WTC11 (cell line): ENCODE measurements around the gene PGAP6. TPM values are rescaled to one million over a fixed set of nuclear protein-coding genes. Genes with fewer than 3 reads are reported as not detected.

Source experiments
- ATAC-seq: fragments of 200-7000 bp; cut with Tn5 transposase; 2 replicates; pipeline ENCODE4 v1.10.0; 2021; ENCODE audit warnings: mild to moderate bottlenecking, moderate library complexity
- CTCF ChIA-PET: fragments of 300-600 bp; sonication (Branson Sonifier 250); formaldehyde crosslinking; loops from one replicate; lab custom pipeline; 2021; ENCODE audit warnings: antibody characterized with exemption; lab: Charles Lee
- POLR2A ChIA-PET: fragments of 350-600 bp; sonication (Branson Sonifier 250); formaldehyde crosslinking; loops from one replicate; lab custom pipeline; 2021; ENCODE audit warnings: antibody characterized with exemption; lab: Charles Lee
- DNase-seq: peaks from one replicate; pipeline ENCODE4 v3.0.0; 2021; ENCODE audit warnings: low spot score
- H3K27ac Mint-ChIP-seq: 2 replicates; pipeline ENCODE4 v1.8.0; 2021; ENCODE audit warnings: mixed read lengths
- H3K27me3 Mint-ChIP-seq: 2 replicates; pipeline ENCODE4 v1.8.0; 2021; ENCODE audit warnings: low read depth, mild to moderate bottlenecking, moderate library complexity, mixed read lengths
- H3K36me3 Mint-ChIP-seq: 2 replicates; pipeline ENCODE4 v1.8.0; 2021; ENCODE audit warnings: mixed read lengths
- H3K4me1 Mint-ChIP-seq: 2 replicates; pipeline ENCODE4 v1.8.0; 2022; ENCODE audit warnings: mixed read lengths
- H3K4me3 Mint-ChIP-seq: 2 replicates; pipeline ENCODE4 v1.8.0; 2021; ENCODE audit warnings: mild to moderate bottlenecking, moderate library complexity, mixed read lengths
- H3K9me3 Mint-ChIP-seq: 2 replicates; pipeline ENCODE4 v1.8.0; 2021; ENCODE audit warnings: mixed read lengths
- TEAD4 ChIP-seq: sonication (generic); formaldehyde crosslinking; IDR thresholded peaks from 2 replicates; pipeline ENCODE4 v1.8.0; 2022; ENCODE audit warnings: mild to moderate bottlenecking, missing genetic modification reagents
- total RNA-seq: library from RNA; stranded (reverse); gene quantifications from 3 replicates; pipeline ENCODE4 v1.2.3, GENCODE V29; 2021

Gene PGAP6
- total RNA-seq, 1 experiment from 2014 or later, result 108 TPM

GRCh38 chr16:321532-321931 lies 60.2 kb downstream of the PGAP6 start:
- POLR2A ChIA-PET, result interaction anchor here (0.5 to 0.6 kb wide), 2 partner anchors 18 to 215 kb away, joined by 3 to 4 read pairs; no protein-coding TSS in a partner anchor
- no peak for DNase-seq
- Mint-ChIP-seq H3K4me1 (peaks cover 30% of the 10 kb centered on the region), H3K36me3 (peaks cover 4% of the 10 kb centered on the region; the same call in 1 of the 2 replicates), H3K9me3 (no peaks in the 10 kb centered on the region)
- TF ChIP-seq TEAD4 (CRISPR knock-in tag), result no peak
- TF ChIP-seq, all 79 proteins: peak for 0
- CTCF ChIA-PET, result interaction anchor here (0.7 to 1.4 kb wide), 4 partner anchors 10 to 214 kb away, joined by 3 to 4 read pairs (median 3); no protein-coding TSS in a partner anchor
- Mint-ChIP-seq H3K27ac (peak overlapping the region; percentile 83; the same call in 1 of the 2 replicates), H3K4me3 (no peak overlapping the region), H3K27me3 (no peaks in the 10 kb centered on the region)
- no peak for ATAC-seq

Other genes starting within 250 kb of the PGAP6 start
- gene NPRL3, start 243.3 kb downstream of the PGAP6 start, total RNA-seq, result 41.1 to 47.9 TPM (median 45.7 TPM) in 3 replicates
- 0.41 to 0.53 TPM (median 0.52 TPM) in 3 replicates for gene HBZ, start 229.3 kb downstream of the PGAP6 start, total RNA-seq
- not detected in 3 replicates for gene HBM, start 216.0 kb downstream of the PGAP6 start, total RNA-seq
- 1.8 to 2.6 TPM (median 2.4 TPM) in 3 replicates for gene HBA2, start 209.1 kb downstream of the PGAP6 start, total RNA-seq
- 2.1 to 3.4 TPM (median 3.1 TPM) in 3 replicates for gene HBA1, start 205.3 kb downstream of the PGAP6 start, total RNA-seq
- 3.0 to 7.8 TPM (median 5.2 TPM) in 3 replicates for gene HBQ1, start 201.5 kb downstream of the PGAP6 start, total RNA-seq
- 111 to 135 TPM (median 130 TPM) in 3 replicates for gene LUC7L, start 152.5 kb downstream of the PGAP6 start, total RNA-seq
- 115 to 140 TPM (median 137 TPM) in 3 replicates for gene FAM234A, start 147.2 kb downstream of the PGAP6 start, total RNA-seq
- 1.8 to 2.7 TPM (median 2.3 TPM) in 3 replicates for gene RGS11, start 106.0 kb downstream of the PGAP6 start, total RNA-seq
- gene ARHGDIG, start 101.4 kb downstream of the PGAP6 start, total RNA-seq, result 3.4 to 4.0 TPM (median 3.5 TPM) in 3 replicates
- 1.9 to 2.4 TPM (median 2.3 TPM) in 3 replicates for gene PDIA2, start 98.8 kb downstream of the PGAP6 start, total RNA-seq
- 48.0 to 50.3 TPM (median 48.9 TPM) in 3 replicates for gene AXIN1, start 29.3 kb downstream of the PGAP6 start, total RNA-seq
- 119 to 144 TPM (median 140 TPM) in 3 replicates for gene MRPL28, start 11.4 kb downstream of the PGAP6 start, total RNA-seq
- gene NME4, start 15.2 kb upstream of the PGAP6 start, total RNA-seq, result 467 to 550 TPM (median 535 TPM) in 3 replicates
- 37.8 to 43.6 TPM (median 40.7 TPM) in 3 replicates for gene DECR2, start 19.9 kb upstream of the PGAP6 start, total RNA-seq
- gene RAB11FIP3, start 43.7 kb upstream of the PGAP6 start, total RNA-seq, result 37.1 to 38.6 TPM (median 37.9 TPM) in 3 replicates
- 89.3 to 110 TPM (median 93.8 TPM) in 3 replicates for gene CAPN15, start 145.7 kb upstream of the PGAP6 start, total RNA-seq
- 0.72 to 1.1 TPM (median 0.94 TPM) in 3 replicates for gene PRR35, start 178.4 kb upstream of the PGAP6 start, total RNA-seq
- gene NHLRC4, start 185.0 kb upstream of the PGAP6 start, total RNA-seq, result 0.76 to 0.92 TPM (median 0.87 TPM) in 3 replicates
- 57.7 to 63.7 TPM (median 60.8 TPM) in 3 replicates for gene PIGQ, start 188.0 kb upstream of the PGAP6 start, total RNA-seq
- 22.5 to 28.0 TPM (median 26.2 TPM) in 3 replicates for gene RAB40C, start 208.1 kb upstream of the PGAP6 start, total RNA-seq
- 12.3 to 18.6 TPM (median 17.3 TPM) in 3 replicates for gene WFIKKN1, start 249.0 kb upstream of the PGAP6 start, total RNA-seq